H9 (cell line): ENCODE measurements around the gene GFOD2. TPM values are rescaled to one million over a fixed set of nuclear protein-coding genes. Genes with fewer than 3 reads are reported as not detected.
"Not testable (repeated sequence)": the region's sequence is repeated elsewhere in the genome, so short reads cannot be mapped to it uniquely, and the experiment has no call there.

Experiments used
- DNase-seq: peaks from one replicate; pipeline ENCODE4 v3.0.0-alpha.2; 2017
- H2AFZ ChIP-seq: one replicate; pipeline ENCODE4 v1.6.1; 2013; ENCODE audit warnings: mild to moderate bottlenecking, low read length, control low read depth, moderate library complexity
- H2AK5ac ChIP-seq: 2 replicates; pipeline ENCODE4 v1.6.1; 2013; ENCODE audit warnings: low read length, control low read depth, mixed read lengths; ENCODE audit not compliant: insufficient read length
- H2BK120ac ChIP-seq: one replicate; pipeline ENCODE4 v1.6.1; 2013; ENCODE audit warnings: low read depth, mild to moderate bottlenecking, low read length, control low read depth, inconsistent platforms; ENCODE audit not compliant: poor library complexity, severe bottlenecking
- H2BK12ac ChIP-seq: 2 replicates; pipeline ENCODE4 v1.6.1; 2013; ENCODE audit warnings: low read length, control low read depth, mixed read lengths, low read depth; ENCODE audit not compliant: insufficient read length
- H2BK15ac ChIP-seq: 2 replicates; pipeline ENCODE4 v1.6.1; 2013; ENCODE audit warnings: low read depth, low read length, control low read depth
- H2BK20ac ChIP-seq: one replicate; pipeline ENCODE4 v1.6.1; 2013; ENCODE audit warnings: low read depth, mild to moderate bottlenecking, low read length, control low read depth, inconsistent platforms; ENCODE audit not compliant: poor library complexity, severe bottlenecking
- H2BK5ac ChIP-seq: 2 replicates; pipeline ENCODE4 v1.6.1; 2013; ENCODE audit warnings: low read length, control low read depth, mixed read lengths; ENCODE audit not compliant: insufficient read length
- H3K14ac ChIP-seq: 2 replicates; pipeline ENCODE4 v1.6.1; 2013; ENCODE audit warnings: low read length, control low read depth; ENCODE audit not compliant: insufficient read depth
- H3K18ac ChIP-seq: 2 replicates; pipeline ENCODE4 v1.6.1; 2013; ENCODE audit warnings: low read depth, mild to moderate bottlenecking, mixed read lengths, low read length, control low read depth; ENCODE audit not compliant: insufficient read length
- H3K23ac ChIP-seq: 2 replicates; pipeline ENCODE4 v1.6.1; 2013; ENCODE audit warnings: low read length, control low read depth, mixed read lengths, low read depth; ENCODE audit not compliant: insufficient read length
- H3K23me2 ChIP-seq: 2 replicates; pipeline ENCODE4 v1.6.1; 2013; ENCODE audit warnings: low read depth, mild to moderate bottlenecking, mixed read lengths, low read length, control low read depth; ENCODE audit not compliant: insufficient read length, poor library complexity, severe bottlenecking
- H3K27ac ChIP-seq: 2 replicates; pipeline ENCODE4 v1.5.1; 2013; ENCODE audit warnings: low read length, control low read depth, mixed read lengths, low read depth; ENCODE audit not compliant: insufficient read length
- H3K27me3 ChIP-seq: 2 replicates; pipeline ENCODE4 v1.6.1; 2013; ENCODE audit warnings: low read length, control low read depth, inconsistent platforms; ENCODE audit not compliant: insufficient read depth
- H3K4ac ChIP-seq: 2 replicates; pipeline ENCODE4 v1.6.1; 2013; ENCODE audit warnings: low read depth, mild to moderate bottlenecking, control low read depth, inconsistent platforms, low read length, moderate library complexity
- H3K4me1 ChIP-seq: 2 replicates; pipeline ENCODE4 v1.6.1; 2013; ENCODE audit warnings: low read length, control low read depth, inconsistent platforms; ENCODE audit not compliant: insufficient read depth
- H3K4me2 ChIP-seq: 2 replicates; pipeline ENCODE4 v1.6.1; 2013; ENCODE audit warnings: low read length, control low read depth, mixed read lengths; ENCODE audit not compliant: insufficient read length, insufficient read depth
- H3K56ac ChIP-seq: 2 replicates; pipeline ENCODE4 v1.6.1; 2013; ENCODE audit warnings: low read depth, mild to moderate bottlenecking, mixed read lengths, low read length, control low read depth; ENCODE audit not compliant: insufficient read length
- H3K79me1 ChIP-seq: 2 replicates; pipeline ENCODE4 v1.6.1; 2013; ENCODE audit warnings: low read depth, mild to moderate bottlenecking, moderate library complexity, low read length, control low read depth, inconsistent platforms; ENCODE audit not compliant: insufficient read depth, poor library complexity, severe bottlenecking
- H3K79me2 ChIP-seq: 2 replicates; pipeline ENCODE4 v1.6.1; 2013; ENCODE audit warnings: low read length, control low read depth, inconsistent platforms; ENCODE audit not compliant: insufficient read depth
- H3K9ac ChIP-seq: 2 replicates; pipeline ENCODE4 v1.6.1; 2013; ENCODE audit warnings: low read length, control low read depth, mixed read lengths; ENCODE audit not compliant: insufficient read length; ENCODE audit errors: extremely low read depth
- H3K9me3 ChIP-seq: one replicate; pipeline ENCODE4 v1.6.1; 2013; ENCODE audit warnings: low read depth, low read length, inconsistent platforms; ENCODE audit not compliant: control insufficient read depth
- H3T11ph ChIP-seq: one replicate; pipeline ENCODE4 v1.6.1; 2013; ENCODE audit warnings: mild to moderate bottlenecking, low read length, control low read depth, inconsistent platforms
- H4K20me1 ChIP-seq: one replicate; pipeline ENCODE4 v1.6.1; 2013; ENCODE audit not compliant: control insufficient read depth, insufficient read length, insufficient read depth
- H4K5ac ChIP-seq: 2 replicates; pipeline ENCODE4 v1.6.1; 2013; ENCODE audit warnings: low read depth, mild to moderate bottlenecking, mixed read lengths, low read length, control low read depth; ENCODE audit not compliant: insufficient read length
- H4K8ac ChIP-seq: replicated peaks from 2 replicates; pipeline ENCODE4 v1.6.1; 2013; ENCODE audit warnings: low read length, control low read depth, mixed read lengths, low read depth; ENCODE audit not compliant: insufficient read length
- H4K91ac ChIP-seq: 2 replicates; pipeline ENCODE4 v1.6.1; 2013; ENCODE audit warnings: low read depth, mild to moderate bottlenecking, moderate library complexity, mixed read lengths, low read length, control low read depth; ENCODE audit not compliant: insufficient read length
- H3K27ac Mint-ChIP-seq, 3 experiments: 2 replicates in 2 of 3; 3 replicates in 1 of 3; pipeline ENCODE4 v1.8.0; 2020 to 2021; ENCODE audit warnings: mixed read lengths in 3 of 3, mild to moderate bottlenecking in 1 of 3, moderate library complexity in 1 of 3
- H3K27me3 Mint-ChIP-seq: 2 replicates; pipeline ENCODE4 v1.8.0; 2021; ENCODE audit warnings: low read depth, mild to moderate bottlenecking, moderate library complexity, mixed read lengths
- H3K36me3 Mint-ChIP-seq, 3 experiments: 2 replicates in 2 of 3; 3 replicates in 1 of 3; pipeline ENCODE4 v1.8.0; 2020 to 2021; ENCODE audit warnings: low read depth in 3 of 3, mixed read lengths in 3 of 3; ENCODE audit not compliant: insufficient read depth in 1 of 3
- H3K4me1 Mint-ChIP-seq, 2 experiments: 2 replicates each; pipeline ENCODE4 v1.8.0; 2020; ENCODE audit warnings: mixed read lengths in 2 of 2
- H3K4me3 Mint-ChIP-seq, 2 experiments: 2 replicates in 1 of 2; 3 replicates in 1 of 2; pipeline ENCODE4 v1.8.0; 2020 to 2021; ENCODE audit warnings: mild to moderate bottlenecking in 2 of 2, mixed read lengths in 2 of 2, moderate library complexity in 1 of 2
- H3K9me3 Mint-ChIP-seq, 2 experiments: 2 replicates in 1 of 2; 3 replicates in 1 of 2; pipeline ENCODE4 v1.8.0; 2020; ENCODE audit warnings: mild to moderate bottlenecking in 2 of 2, mixed read lengths in 2 of 2, moderate library complexity in 1 of 2
- CTCF ChIP-seq: fragments of 200-600 bp; sonication (generic); conservative IDR thresholded peaks from 3 replicates; pipeline ENCODE4 v1.8.0; 2021; ENCODE audit warnings: antibody characterized with exemption, mild to moderate bottlenecking
- WGBS: extraction: QIAGEN DNeasy Blood & Tissue Kit; methylation state at CpG from one replicate; pipeline ENCODE4 v1.1.7; 2013; ENCODE audit warnings: missing lambda C conversion rate, low lambda C conversion rate, mixed read lengths; ENCODE audit not compliant: insufficient read length; ENCODE audit errors: extremely low coverage; 5-methylcytosine and 5-hydroxymethylcytosine counted together
- total RNA-seq: library from RNA; stranded (reverse); gene quantifications from 2 replicates; pipeline ENCODE4 v1.2.1, GENCODE V29; 2021

The GFOD2 gene
- total RNA-seq, 1 experiment from 2014 or later: 21.8 TPM

GRCh38 chr16:67694611-67695010 lies 24.5 kb downstream of the GFOD2 start:
- H4K8ac ChIP-seq: no peak overlapping the region
- no peaks in the 10 kb centered on the region for H3K9me3 ChIP-seq
- Mint-ChIP-seq H3K27me3 (no peaks in the 10 kb centered on the region), H3K36me3 (peaks cover 5 to 6% (median 6%) of the 10 kb centered on the region in 3 experiments; a peak in 5 of 7 replicates), H3K27ac (peak overlapping the region in 1 of 3 experiments; percentile 64; a peak in 1 of 7 replicates), H3K4me1 (no peaks in the 10 kb centered on the region), H3K9me3 (peaks cover 0 to 4% of the 10 kb centered on the region in 2 experiments; a peak in 2 of 5 replicates), H3K4me3 (no peak overlapping the region)
- H2AFZ ChIP-seq: no peak overlapping the region
- H3K79me2 ChIP-seq: no peaks in the 10 kb centered on the region
- no peak overlapping the region for H2BK20ac ChIP-seq
- DNase-seq: no peak
- H2BK12ac ChIP-seq: no peak overlapping the region
- H3K27ac ChIP-seq: no peak overlapping the region
- H3K79me1 ChIP-seq: no peaks in the 10 kb centered on the region
- H3K4me2 ChIP-seq: no peak overlapping the region
- no peak overlapping the region for H3K14ac ChIP-seq
- H3T11ph ChIP-seq: no peak overlapping the region
- no peaks in the 10 kb centered on the region for H3K23me2 ChIP-seq
- H3K56ac ChIP-seq: no peak overlapping the region
- H4K5ac ChIP-seq: no peak overlapping the region
- H3K23ac ChIP-seq: no peak overlapping the region
- H3K27me3 ChIP-seq: no peaks in the 10 kb centered on the region
- no peak overlapping the region for H2AK5ac ChIP-seq
- no peaks in the 10 kb centered on the region for H4K20me1 ChIP-seq
- no peak overlapping the region for H2BK120ac ChIP-seq
- H2BK5ac ChIP-seq: no peak overlapping the region
- no peak overlapping the region for H3K9ac ChIP-seq
- WGBS: no CpG with 5 or more reads among the region's 2 CpGs
- no peak overlapping the region for H2BK15ac ChIP-seq
- no peak overlapping the region for H4K91ac ChIP-seq
- no peak overlapping the region for H3K18ac ChIP-seq
- no peak overlapping the region for H3K4ac ChIP-seq
- no peak for TF ChIP-seq CTCF
- no peaks in the 10 kb centered on the region for H3K4me1 ChIP-seq

- H3K14ac ChIP-seq, H3K4me1 Mint-ChIP-seq, H3K23ac ChIP-seq, H3K36me3 Mint-ChIP-seq, H3K9me3 ChIP-seq, DNase-seq, H2AFZ ChIP-seq, H2BK120ac ChIP-seq, H3K79me1 ChIP-seq, H4K5ac ChIP-seq, H3K4me2 ChIP-seq, H2BK5ac ChIP-seq, H3K4ac ChIP-seq, H3K56ac ChIP-seq, H3K9ac ChIP-seq, H2BK12ac ChIP-seq, H2AK5ac ChIP-seq, H3K4me1 ChIP-seq, H4K8ac ChIP-seq, H3K27ac ChIP-seq, H3K9me3 Mint-ChIP-seq, H3K18ac ChIP-seq, H3K27me3 ChIP-seq, H4K20me1 ChIP-seq, H3K23me2 ChIP-seq, H3K27me3 Mint-ChIP-seq, H3K79me2 ChIP-seq, H4K91ac ChIP-seq, H2BK15ac ChIP-seq, H3K27ac Mint-ChIP-seq, H2BK20ac ChIP-seq, H3K4me3 Mint-ChIP-seq, H3T11ph ChIP-seq: not testable (repeated sequence)
- no CpG with 5 or more reads among the region's 8 CpGs for WGBS
These were observed 25.4 kb downstream of the GFOD2 start for GRCh38 chr16:67693517-67694285.
